H1 (cell line): ENCODE measurements around the gene TUBGCP4.

Source experiments
- BRCA1 ChIP-seq: IDR thresholded peaks from 2 replicates; pipeline ENCODE4 v1.6.1; 2012; ENCODE audit warnings: low read depth, low read length, improper control_type of control experiment
- POLR2A ChIP-seq, 2 experiments: IDR thresholded peaks; 1 replicate in 1 of 2; 2 replicates in 1 of 2; pipeline ENCODE4 v1.6.1; 2011; ENCODE audit warnings: low read depth in 2 of 2, low read length in 2 of 2, mild to moderate bottlenecking in 2 of 2; ENCODE audit errors: control extremely low read depth in 1 of 2
- RAD21 ChIP-seq, 2 experiments: IDR thresholded peaks in 1 of 2; conservative IDR thresholded peaks in 1 of 2; 2 replicates each; pipeline ENCODE4 v1.6.1; 2011; ENCODE audit warnings: low read depth in 2 of 2, low read length in 2 of 2, improper control_type of control experiment in 1 of 2, inconsistent platforms in 1 of 2, mild to moderate bottlenecking in 1 of 2, moderate library complexity in 1 of 2
- RBBP5 ChIP-seq: IDR thresholded peaks from 2 replicates; pipeline ENCODE4 v1.7.1; 2012; ENCODE audit warnings: low read depth, mild to moderate bottlenecking, inconsistent platforms, low read length, moderate library complexity, borderline replicate concordance
- RFX5 ChIP-seq: IDR thresholded peaks from 2 replicates; pipeline ENCODE4 v1.6.1; 2011; ENCODE audit warnings: low read depth, low read length, improper control_type of control experiment, borderline replicate concordance
- SIN3A ChIP-seq, 2 experiments: IDR thresholded peaks in 1 of 2; conservative IDR thresholded peaks in 1 of 2; 2 replicates each; pipeline ENCODE4 v1.6.1; 2011 to 2012; ENCODE audit warnings: low read length in 2 of 2, improper control_type of control experiment in 1 of 2, low read depth in 1 of 2, mild to moderate bottlenecking in 1 of 2
- TCF12 ChIP-seq: IDR thresholded peaks from 2 replicates; pipeline ENCODE4 v1.6.1; 2011; ENCODE audit warnings: low read depth, mild to moderate bottlenecking, low read length
- TEAD4 ChIP-seq: IDR thresholded peaks from 2 replicates; pipeline ENCODE4 v1.6.1; 2012; ENCODE audit warnings: low read depth, low read length, inconsistent platforms, mixed read lengths
- YY1 ChIP-seq: IDR thresholded peaks from 2 replicates; pipeline ENCODE4 v1.6.1; 2011; ENCODE audit warnings: low read depth, mild to moderate bottlenecking, low read length
- ZNF274 ChIP-seq: IDR thresholded peaks from 2 replicates; pipeline ENCODE4 v1.7.0; 2012; ENCODE audit warnings: low read length, borderline replicate concordance; ENCODE audit errors: extremely low read depth
- TF ChIP-seq, protein P1 (sequence below), 3 experiments: IDR thresholded peaks; 1 replicate in 2 of 3; 2 replicates in 1 of 3; pipeline versions ENCODE4 v1.5.1 to v1.6.1; 2011; ENCODE audit warnings: low read length in 3 of 3, mild to moderate bottlenecking in 3 of 3, inconsistent platforms in 2 of 3, low read depth in 1 of 3, moderate library complexity in 1 of 3; ENCODE audit not compliant: insufficient read depth in 1 of 3; ENCODE audit errors: control extremely low read depth in 1 of 3

DNA sequence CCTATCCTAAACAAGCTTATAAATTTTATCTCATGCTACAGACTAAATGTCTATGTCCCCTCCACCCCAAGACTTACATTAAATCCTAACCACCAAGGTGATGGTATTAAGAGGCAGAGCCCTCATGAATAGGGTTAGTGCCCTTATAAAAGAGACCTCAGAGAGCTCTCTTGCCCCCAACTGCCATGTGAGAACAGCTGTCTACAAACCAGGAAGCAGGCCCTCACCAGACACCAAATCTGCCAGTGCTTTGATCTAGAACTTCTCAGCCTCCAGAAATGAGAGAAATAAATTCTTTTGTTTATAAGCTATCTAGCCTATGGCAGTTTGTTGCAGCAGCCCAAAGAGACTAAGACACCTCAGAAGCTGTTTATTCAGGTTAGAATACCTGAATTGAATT lies 63.5 kb downstream of the TUBGCP4 start:
- no peak for TF ChIP-seq YY1
- TF ChIP-seq, protein P1, sequence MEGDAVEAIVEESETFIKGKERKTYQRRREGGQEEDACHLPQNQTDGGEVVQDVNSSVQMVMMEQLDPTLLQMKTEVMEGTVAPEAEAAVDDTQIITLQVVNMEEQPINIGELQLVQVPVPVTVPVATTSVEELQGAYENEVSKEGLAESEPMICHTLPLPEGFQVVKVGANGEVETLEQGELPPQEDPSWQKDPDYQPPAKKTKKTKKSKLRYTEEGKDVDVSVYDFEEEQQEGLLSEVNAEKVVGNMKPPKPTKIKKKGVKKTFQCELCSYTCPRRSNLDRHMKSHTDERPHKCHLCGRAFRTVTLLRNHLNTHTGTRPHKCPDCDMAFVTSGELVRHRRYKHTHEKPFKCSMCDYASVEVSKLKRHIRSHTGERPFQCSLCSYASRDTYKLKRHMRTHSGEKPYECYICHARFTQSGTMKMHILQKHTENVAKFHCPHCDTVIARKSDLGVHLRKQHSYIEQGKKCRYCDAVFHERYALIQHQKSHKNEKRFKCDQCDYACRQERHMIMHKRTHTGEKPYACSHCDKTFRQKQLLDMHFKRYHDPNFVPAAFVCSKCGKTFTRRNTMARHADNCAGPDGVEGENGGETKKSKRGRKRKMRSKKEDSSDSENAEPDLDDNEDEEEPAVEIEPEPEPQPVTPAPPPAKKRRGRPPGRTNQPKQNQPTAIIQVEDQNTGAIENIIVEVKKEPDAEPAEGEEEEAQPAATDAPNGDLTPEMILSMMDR (IDR thresholded peaks at IDR 0.05; ENCODE audit: control extremely low read depth in 1 of 3, insufficient read depth in 1 of 3, low read depth in 1 of 3, low read length in 3 of 3), result no peak
- TF ChIP-seq ZNF274, result no peak
- no peak for TF ChIP-seq TCF12
- no peak for TF ChIP-seq RAD21 (IDR thresholded peaks at IDR 0.05 in 1 of 2, conservative IDR thresholded peaks at IDR 0.05 in 1 of 2; ENCODE audit: low read depth in 2 of 2, low read length in 2 of 2)
- no peak for TF ChIP-seq POLR2A (IDR thresholded peaks at IDR 0.05; ENCODE audit: control extremely low read depth in 1 of 2, low read depth in 2 of 2, low read length in 2 of 2)
- no peak for TF ChIP-seq TEAD4
- TF ChIP-seq BRCA1, result no peak
- TF ChIP-seq RBBP5, result no peak
- TF ChIP-seq SIN3A (conservative IDR thresholded peaks at IDR 0.05 in 1 of 2, IDR thresholded peaks at IDR 0.05 in 1 of 2; ENCODE audit: low read depth in 1 of 2, low read length in 2 of 2), result no peak
- TF ChIP-seq RFX5, result no peak
